ENCODE data around the gene SUGP2. TPM values are rescaled to one million over a fixed set of nuclear protein-coding genes. Genes with fewer than 3 reads are reported as not detected.

The SUGP2 gene
- total and polyA plus RNA-seq, 9 of the 15 experiments (the other 6 are each of a cell fraction or from before 2014, with no cell fraction given): 13.1 to 101 (median 63.1) TPM

DNA sequence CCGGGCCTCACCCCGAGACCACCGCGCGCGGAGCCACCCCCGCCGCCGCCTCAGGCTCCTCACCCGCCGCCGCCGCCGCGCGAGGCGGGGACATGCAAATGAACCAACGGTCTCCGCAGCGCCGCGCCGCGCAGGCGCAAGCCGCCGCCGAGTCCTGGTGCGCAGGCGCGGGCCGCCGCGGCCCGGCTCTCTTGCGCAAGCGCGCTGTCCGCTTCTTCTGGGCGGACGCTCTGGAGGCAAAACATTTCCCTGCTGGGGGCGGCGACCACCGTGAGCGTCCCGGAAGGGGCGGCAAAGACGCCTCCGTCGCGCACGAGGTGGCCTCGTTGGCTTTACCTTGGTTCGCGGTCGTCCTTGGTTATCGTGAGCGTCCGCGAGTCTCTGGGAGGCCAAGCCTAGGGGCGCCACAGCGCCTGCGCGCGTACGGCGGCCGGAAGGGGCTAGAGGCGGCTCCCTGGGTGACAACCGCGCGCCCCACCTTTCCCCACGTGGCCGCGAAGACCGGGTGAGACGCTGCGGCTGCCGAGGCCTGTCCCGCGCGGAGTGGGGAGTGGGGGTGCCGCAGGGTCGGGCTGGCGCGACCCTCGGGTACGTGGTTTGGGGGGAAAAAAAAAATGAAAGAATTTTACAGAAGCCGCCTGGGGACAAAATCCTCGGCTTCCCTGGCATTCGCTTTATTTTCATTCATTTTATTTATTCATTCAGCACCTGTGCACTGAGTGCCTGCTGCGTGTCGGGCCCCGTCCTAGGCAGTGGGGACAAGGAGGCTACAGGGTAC is at the start of gene SUGP2, which contains the start of gene ARMC6 (continued):
- TF ChIP-seq CHD1 (IDR thresholded peaks at IDR 0.05; ENCODE audit: low read length) (peak; percentile 57), TRIM28 (IDR thresholded peaks at IDR 0.05) (no peak), MCM5 (IDR thresholded peaks at IDR 0.05; ENCODE audit: low read depth) (no peak), YY1 (IDR thresholded peaks at IDR 0.05; ENCODE audit: borderline replicate concordance in 1 of 3, control insufficient read depth in 1 of 3, extremely low read depth in 1 of 3, insufficient read depth in 3 of 3, insufficient read length in 1 of 3, insufficient replicate concordance in 2 of 3, low read depth in 1 of 3, low read length in 2 of 3) (peak in 1 of 3 experiments; percentile 56), GATAD2B (IDR thresholded peaks at IDR 0.05; ENCODE audit: borderline replicate concordance) (no peak; the same call in 1 of the 2 replicates), FUS (optimal IDR thresholded peaks at IDR 0.05; ENCODE audit: low read depth, low read length) (peak; percentile 28), SMC3 (conservative IDR thresholded peaks at IDR 0.05; ENCODE audit: insufficient read depth, low read depth, low read length) (0 out of 2 replicates have a peak, but pooled peaks have one; percentile 4), STAT5A (IDR thresholded peaks at IDR 0.05; ENCODE audit: borderline replicate concordance, low read length) (no peak), ZNF717 (CRISPR knock-in tag; IDR thresholded peaks at IDR 0.05) (no peak), CHCHD3 (CRISPR knock-in tag; IDR thresholded peaks at IDR 0.05) (no peak; the same call in 1 of the 2 replicates), POLR2A (conservative IDR thresholded peaks at IDR 0.05) (peak; percentile 69; the same call in 1 of the 2 replicates)
- TF ChIP-seq, protein P1, sequence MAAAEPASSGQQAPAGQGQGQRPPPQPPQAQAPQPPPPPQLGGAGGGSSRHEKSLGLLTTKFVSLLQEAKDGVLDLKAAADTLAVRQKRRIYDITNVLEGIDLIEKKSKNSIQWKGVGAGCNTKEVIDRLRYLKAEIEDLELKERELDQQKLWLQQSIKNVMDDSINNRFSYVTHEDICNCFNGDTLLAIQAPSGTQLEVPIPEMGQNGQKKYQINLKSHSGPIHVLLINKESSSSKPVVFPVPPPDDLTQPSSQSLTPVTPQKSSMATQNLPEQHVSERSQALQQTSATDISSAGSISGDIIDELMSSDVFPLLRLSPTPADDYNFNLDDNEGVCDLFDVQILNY (CRISPR knock-in tag; IDR thresholded peaks at IDR 0.05): 0 out of 2 replicates have a peak, but pooled peaks have one; percentile 47
- TF ChIP-seq, protein P2, sequence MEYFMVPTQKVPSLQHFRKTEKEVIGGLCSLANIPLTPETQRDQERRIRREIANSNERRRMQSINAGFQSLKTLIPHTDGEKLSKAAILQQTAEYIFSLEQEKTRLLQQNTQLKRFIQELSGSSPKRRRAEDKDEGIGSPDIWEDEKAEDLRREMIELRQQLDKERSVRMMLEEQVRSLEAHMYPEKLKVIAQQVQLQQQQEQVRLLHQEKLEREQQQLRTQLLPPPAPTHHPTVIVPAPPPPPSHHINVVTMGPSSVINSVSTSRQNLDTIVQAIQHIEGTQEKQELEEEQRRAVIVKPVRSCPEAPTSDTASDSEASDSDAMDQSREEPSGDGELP (CRISPR knock-in tag; IDR thresholded peaks at IDR 0.05; ENCODE audit: borderline replicate concordance): peak; percentile 87
- TF ChIP-seq, protein P3, sequence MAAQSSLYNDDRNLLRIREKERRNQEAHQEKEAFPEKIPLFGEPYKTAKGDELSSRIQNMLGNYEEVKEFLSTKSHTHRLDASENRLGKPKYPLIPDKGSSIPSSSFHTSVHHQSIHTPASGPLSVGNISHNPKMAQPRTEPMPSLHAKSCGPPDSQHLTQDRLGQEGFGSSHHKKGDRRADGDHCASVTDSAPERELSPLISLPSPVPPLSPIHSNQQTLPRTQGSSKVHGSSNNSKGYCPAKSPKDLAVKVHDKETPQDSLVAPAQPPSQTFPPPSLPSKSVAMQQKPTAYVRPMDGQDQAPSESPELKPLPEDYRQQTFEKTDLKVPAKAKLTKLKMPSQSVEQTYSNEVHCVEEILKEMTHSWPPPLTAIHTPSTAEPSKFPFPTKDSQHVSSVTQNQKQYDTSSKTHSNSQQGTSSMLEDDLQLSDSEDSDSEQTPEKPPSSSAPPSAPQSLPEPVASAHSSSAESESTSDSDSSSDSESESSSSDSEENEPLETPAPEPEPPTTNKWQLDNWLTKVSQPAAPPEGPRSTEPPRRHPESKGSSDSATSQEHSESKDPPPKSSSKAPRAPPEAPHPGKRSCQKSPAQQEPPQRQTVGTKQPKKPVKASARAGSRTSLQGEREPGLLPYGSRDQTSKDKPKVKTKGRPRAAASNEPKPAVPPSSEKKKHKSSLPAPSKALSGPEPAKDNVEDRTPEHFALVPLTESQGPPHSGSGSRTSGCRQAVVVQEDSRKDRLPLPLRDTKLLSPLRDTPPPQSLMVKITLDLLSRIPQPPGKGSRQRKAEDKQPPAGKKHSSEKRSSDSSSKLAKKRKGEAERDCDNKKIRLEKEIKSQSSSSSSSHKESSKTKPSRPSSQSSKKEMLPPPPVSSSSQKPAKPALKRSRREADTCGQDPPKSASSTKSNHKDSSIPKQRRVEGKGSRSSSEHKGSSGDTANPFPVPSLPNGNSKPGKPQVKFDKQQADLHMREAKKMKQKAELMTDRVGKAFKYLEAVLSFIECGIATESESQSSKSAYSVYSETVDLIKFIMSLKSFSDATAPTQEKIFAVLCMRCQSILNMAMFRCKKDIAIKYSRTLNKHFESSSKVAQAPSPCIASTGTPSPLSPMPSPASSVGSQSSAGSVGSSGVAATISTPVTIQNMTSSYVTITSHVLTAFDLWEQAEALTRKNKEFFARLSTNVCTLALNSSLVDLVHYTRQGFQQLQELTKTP (IDR thresholded peaks at IDR 0.05; ENCODE audit: low read depth in 1 of 2, partially characterized antibody in 2 of 2): peak; percentile 39 to 57
- TF ChIP-seq, protein P4, sequence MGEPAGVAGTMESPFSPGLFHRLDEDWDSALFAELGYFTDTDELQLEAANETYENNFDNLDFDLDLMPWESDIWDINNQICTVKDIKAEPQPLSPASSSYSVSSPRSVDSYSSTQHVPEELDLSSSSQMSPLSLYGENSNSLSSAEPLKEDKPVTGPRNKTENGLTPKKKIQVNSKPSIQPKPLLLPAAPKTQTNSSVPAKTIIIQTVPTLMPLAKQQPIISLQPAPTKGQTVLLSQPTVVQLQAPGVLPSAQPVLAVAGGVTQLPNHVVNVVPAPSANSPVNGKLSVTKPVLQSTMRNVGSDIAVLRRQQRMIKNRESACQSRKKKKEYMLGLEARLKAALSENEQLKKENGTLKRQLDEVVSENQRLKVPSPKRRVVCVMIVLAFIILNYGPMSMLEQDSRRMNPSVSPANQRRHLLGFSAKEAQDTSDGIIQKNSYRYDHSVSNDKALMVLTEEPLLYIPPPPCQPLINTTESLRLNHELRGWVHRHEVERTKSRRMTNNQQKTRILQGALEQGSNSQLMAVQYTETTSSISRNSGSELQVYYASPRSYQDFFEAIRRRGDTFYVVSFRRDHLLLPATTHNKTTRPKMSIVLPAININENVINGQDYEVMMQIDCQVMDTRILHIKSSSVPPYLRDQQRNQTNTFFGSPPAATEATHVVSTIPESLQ (CRISPR knock-in tag; IDR thresholded peaks at IDR 0.05): peak; percentile 78; the same call in 1 of the 2 replicates
- TF ChIP-seq, protein P5, sequence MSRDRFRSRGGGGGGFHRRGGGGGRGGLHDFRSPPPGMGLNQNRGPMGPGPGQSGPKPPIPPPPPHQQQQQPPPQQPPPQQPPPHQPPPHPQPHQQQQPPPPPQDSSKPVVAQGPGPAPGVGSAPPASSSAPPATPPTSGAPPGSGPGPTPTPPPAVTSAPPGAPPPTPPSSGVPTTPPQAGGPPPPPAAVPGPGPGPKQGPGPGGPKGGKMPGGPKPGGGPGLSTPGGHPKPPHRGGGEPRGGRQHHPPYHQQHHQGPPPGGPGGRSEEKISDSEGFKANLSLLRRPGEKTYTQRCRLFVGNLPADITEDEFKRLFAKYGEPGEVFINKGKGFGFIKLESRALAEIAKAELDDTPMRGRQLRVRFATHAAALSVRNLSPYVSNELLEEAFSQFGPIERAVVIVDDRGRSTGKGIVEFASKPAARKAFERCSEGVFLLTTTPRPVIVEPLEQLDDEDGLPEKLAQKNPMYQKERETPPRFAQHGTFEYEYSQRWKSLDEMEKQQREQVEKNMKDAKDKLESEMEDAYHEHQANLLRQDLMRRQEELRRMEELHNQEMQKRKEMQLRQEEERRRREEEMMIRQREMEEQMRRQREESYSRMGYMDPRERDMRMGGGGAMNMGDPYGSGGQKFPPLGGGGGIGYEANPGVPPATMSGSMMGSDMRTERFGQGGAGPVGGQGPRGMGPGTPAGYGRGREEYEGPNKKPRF (IDR thresholded peaks at IDR 0.05; ENCODE audit: low read depth, low read length): no peak

Measured in K562 (cell line).